IMR-90 (cell line): ENCODE data around the gene SPDYE18. TPM values are rescaled to one million over a fixed set of nuclear protein-coding genes. Genes with fewer than 3 reads are reported as not detected.
"Not testable (repeated sequence)": the region's sequence is repeated elsewhere in the genome, so short reads cannot be mapped to it uniquely, and the experiment has no call there.

Experiments
- ATAC-seq: fragments of 200-7000 bp; cut with Tn5 transposase; 2 replicates; pipeline ENCODE4 v1.9.1; 2020; ENCODE audit warnings: low read depth, mild to moderate bottlenecking, moderate library complexity
- BruUV-seq: library from RNA; stranded (reverse); fragments of 400-500 nt; replicated peaks from 2 replicates; lab custom pipeline; 2021; lab: Mats Ljungman, UMichigan
- CTCF ChIA-PET: fragments of 300-600 bp; formaldehyde crosslinking; extraction: SDS; loops from one replicate; lab custom pipeline; 2021; ENCODE audit warnings: antibody characterized with exemption; lab: Yijun Ruan, JAX
- POLR2A ChIA-PET: fragments of 300-600 bp; sonication (Branson Sonifier 250); formaldehyde crosslinking; loops from one replicate; lab custom pipeline; 2022; ENCODE audit warnings: antibody characterized with exemption; ENCODE audit not compliant: unreplicated experiment; lab: Charles Lee
- DNase-seq: peaks from one replicate; pipeline ENCODE4 v3.0.0; 2013
- H2AFZ ChIP-seq: replicated peaks from 2 replicates; pipeline ENCODE3; 2013; ENCODE audit warnings: low read length, mild to moderate bottlenecking; ENCODE audit not compliant: poor library complexity
- H2AK5ac ChIP-seq: 2 replicates; pipeline ENCODE4 v1.6.1; 2013; ENCODE audit warnings: low read depth, low read length, inconsistent platforms
- H2AK9ac ChIP-seq: replicated peaks from 2 replicates; pipeline ENCODE3; 2013; ENCODE audit warnings: mild to moderate bottlenecking, low read depth, low read length, moderate library complexity; ENCODE audit not compliant: poor library complexity
- H2BK120ac ChIP-seq: 2 replicates; pipeline ENCODE4 v1.6.1; 2013; ENCODE audit warnings: low read depth, low read length, inconsistent platforms
- H2BK15ac ChIP-seq: 3 replicates; pipeline ENCODE4 v1.6.1; 2013; ENCODE audit warnings: low read depth, low read length, inconsistent platforms
- H2BK20ac ChIP-seq: 2 replicates; pipeline ENCODE4 v1.6.1; 2013; ENCODE audit warnings: low read depth, mild to moderate bottlenecking, inconsistent platforms, low read length, moderate library complexity
- H2BK5ac ChIP-seq: 2 replicates; pipeline ENCODE4 v1.6.1; 2013; ENCODE audit warnings: mild to moderate bottlenecking, low read depth, low read length, inconsistent platforms; ENCODE audit not compliant: poor library complexity, severe bottlenecking
- H3K14ac ChIP-seq: replicated peaks from 2 replicates; pipeline ENCODE4 v1.6.1; 2013; ENCODE audit warnings: low read depth, low read length, inconsistent platforms
- H3K18ac ChIP-seq: 2 replicates; pipeline ENCODE4 v1.6.1; 2013; ENCODE audit warnings: low read depth, low read length, control low read depth
- H3K23ac ChIP-seq: 2 replicates; pipeline ENCODE4 v1.6.1; 2013; ENCODE audit warnings: low read depth, low read length, inconsistent platforms
- H3K27ac ChIP-seq: 2 replicates; pipeline ENCODE4 v1.5.1; 2013; ENCODE audit warnings: mild to moderate bottlenecking, control low read depth, low read length; ENCODE audit not compliant: insufficient read depth
- H3K27me3 ChIP-seq: 2 replicates; pipeline ENCODE4 v1.6.1; 2013; ENCODE audit warnings: low read length; ENCODE audit not compliant: control insufficient read depth, insufficient read depth
- H3K36me3 ChIP-seq: 2 replicates; pipeline ENCODE4 v1.6.1; 2013; ENCODE audit warnings: low read length, mixed read lengths; ENCODE audit not compliant: control insufficient read depth, insufficient read depth
- H3K4ac ChIP-seq: 2 replicates; pipeline ENCODE4 v1.6.1; 2013; ENCODE audit warnings: low read depth, low read length, inconsistent platforms
- H3K4me1 ChIP-seq: 2 replicates; pipeline ENCODE4 v1.6.1; 2013; ENCODE audit warnings: low read length, mixed read lengths; ENCODE audit not compliant: control insufficient read depth, insufficient read depth
- H3K4me2 ChIP-seq: 2 replicates; pipeline ENCODE4 v1.6.1; 2013; ENCODE audit warnings: low read depth, mild to moderate bottlenecking, control low read depth, low read length, moderate library complexity
- H3K4me3 ChIP-seq: 2 replicates; pipeline ENCODE4 v1.5.1; 2013; ENCODE audit warnings: low read depth, mild to moderate bottlenecking, control low read depth, low read length, moderate library complexity; ENCODE audit not compliant: insufficient read depth
- H3K56ac ChIP-seq: 2 replicates; pipeline ENCODE4 v1.6.1; 2013; ENCODE audit warnings: low read length, inconsistent platforms; ENCODE audit not compliant: insufficient read depth; ENCODE audit errors: extremely low read depth
- H3K79me1 ChIP-seq, 2 experiments: 2 replicates each; pipeline ENCODE4 v1.6.1; 2013; ENCODE audit warnings: low read length in 2 of 2, inconsistent platforms in 1 of 2, low read depth in 1 of 2
- H3K9ac ChIP-seq: 2 replicates; pipeline ENCODE4 v1.6.1; 2013; ENCODE audit warnings: low read depth, low read length, control low read depth
- H3K9me1 ChIP-seq: 2 replicates; pipeline ENCODE4 v1.6.1; 2013; ENCODE audit warnings: low read length, inconsistent platforms; ENCODE audit not compliant: insufficient read depth
- H3K9me3 ChIP-seq: 2 replicates; pipeline ENCODE4 v1.6.1; 2013; ENCODE audit warnings: low read length; ENCODE audit not compliant: control insufficient read depth, insufficient read depth
- H4K20me1 ChIP-seq: 2 replicates; pipeline ENCODE4 v1.6.1; 2013; ENCODE audit warnings: low read length, inconsistent platforms; ENCODE audit not compliant: insufficient read depth
- H4K5ac ChIP-seq: 2 replicates; pipeline ENCODE4 v1.6.1; 2013; ENCODE audit warnings: mild to moderate bottlenecking, low read depth, low read length, control low read depth
- H4K8ac ChIP-seq, 2 experiments: 2 replicates each; pipeline ENCODE4 v1.6.1; 2013; ENCODE audit warnings: low read depth in 2 of 2, low read length in 2 of 2, control low read depth in 1 of 2, inconsistent platforms in 1 of 2
- H4K91ac ChIP-seq: 2 replicates; pipeline ENCODE4 v1.6.1; 2013; ENCODE audit warnings: low read depth, low read length, inconsistent platforms; ENCODE audit not compliant: insufficient read depth
- WGBS, 2 experiments: methylation state at CpG; one replicate each; pipeline versions ENCODE4 v1.1.5 to v1.1.7; 2013; ENCODE audit warnings: missing lambda C conversion rate in 2 of 2; ENCODE audit not compliant: insufficient read length in 1 of 2; ENCODE audit errors: extremely low coverage in 2 of 2; 5-methylcytosine and 5-hydroxymethylcytosine counted together
- dilution Hi-C: fragments of 300-500 bp; cut with HindIII; formaldehyde crosslinking; loops from one replicate; pipeline ENCODE4 v1.14.3; 2018; ENCODE audit warnings: low sequenced_read_pairs; ENCODE audit not compliant: unreplicated experiment
- in situ Hi-C: fragments of 300-500 bp; cut with MboI; formaldehyde crosslinking; loops from 3 replicates; pipeline ENCODE4 v1.14.3; 2019; ENCODE audit warnings: low sequenced_read_pairs, inconsistent platforms, mixed read lengths
- intact Hi-C: fragments of 100-400 bp; cut with micrococcal nuclease; formaldehyde crosslinking; loops from 2 replicates; pipeline ENCODE4 v1.10.0; 2022
- polyA plus RNA-seq, 3 experiments: library from polyadenylated mRNA; depleted of rRNA; stranded (reverse); fragments of >200 nt; gene quantifications; 2 replicates each; pipeline ENCODE4 v1.2.3, GENCODE V29; 2012; ENCODE audit warnings: low replicate concordance in 1 of 3
- total RNA-seq: library from RNA; depleted of rRNA; stranded (reverse); fragments of >200 nt; gene quantifications from 2 replicates; pipeline ENCODE4 v1.2.3, GENCODE V29; 2012

Gene SPDYE18
- total and polyA plus RNA-seq, 2 of the 4 experiments (the other 2 are of a cell fraction), result not detected

- H3K9me3 ChIP-seq, H2AK9ac ChIP-seq, H3K9me1 ChIP-seq, H3K23ac ChIP-seq, H3K4ac ChIP-seq, H2BK20ac ChIP-seq, H4K5ac ChIP-seq, H2BK15ac ChIP-seq, H3K36me3 ChIP-seq, H2AFZ ChIP-seq, H3K56ac ChIP-seq, H3K9ac ChIP-seq, H3K14ac ChIP-seq, H3K4me1 ChIP-seq, POLR2A ChIA-PET, H3K27me3 ChIP-seq, H4K20me1 ChIP-seq, intact Hi-C loops, dilution Hi-C loops, H2AK5ac ChIP-seq, H2BK5ac ChIP-seq, CTCF ChIA-PET, BruUV-seq, H3K4me2 ChIP-seq, in situ Hi-C loops, H4K91ac ChIP-seq, H3K18ac ChIP-seq, H2BK120ac ChIP-seq, H3K4me3 ChIP-seq, H3K79me1 ChIP-seq, H4K8ac ChIP-seq, H3K27ac ChIP-seq: not testable (repeated sequence)
- WGBS, 2 experiments, result no CpG with 5 or more reads among the region's 10 CpGs
- ATAC-seq (peak; percentile 32; the same call in 1 of the 2 replicates), DNase-seq (peak; percentile 58)
Observed at GRCh38 chr7:77008000-77008399, 54.4 kb downstream of the SPDYE18 start.

GRCh38 chr7:77006127-77007110 lies 55.9 kb downstream of the SPDYE18 start:
- H3K4me1 ChIP-seq, H3K9me1 ChIP-seq, H2BK15ac ChIP-seq, H2BK5ac ChIP-seq, H3K27ac ChIP-seq, H3K9ac ChIP-seq, DNase-seq, POLR2A ChIA-PET, H2BK20ac ChIP-seq, H3K4me3 ChIP-seq, H2AK9ac ChIP-seq, H3K79me1 ChIP-seq, H2AK5ac ChIP-seq, intact Hi-C loops, BruUV-seq, H3K18ac ChIP-seq, CTCF ChIA-PET, H3K14ac ChIP-seq, H3K4me2 ChIP-seq, H3K4ac ChIP-seq, H4K91ac ChIP-seq, H3K36me3 ChIP-seq, dilution Hi-C loops, H3K27me3 ChIP-seq, H4K20me1 ChIP-seq, H3K9me3 ChIP-seq, H2AFZ ChIP-seq, H2BK120ac ChIP-seq, H3K23ac ChIP-seq, H3K56ac ChIP-seq, in situ Hi-C loops, ATAC-seq, H4K5ac ChIP-seq, H4K8ac ChIP-seq: not testable (repeated sequence)
- 71% methylated on average over 3 of the region's 22 CpGs; no CpG with 5 or more reads in 1 of the 2 experiments for WGBS, 2 experiments
